Measurements from ENCODE around the gene CDCA3. TPM values are rescaled to one million over a fixed set of nuclear protein-coding genes. Genes with fewer than 3 reads are reported as not detected.

The CDCA3 gene
- total RNA-seq, 2 experiments from 2014 or later = 151 to 222 TPM

DNA sequence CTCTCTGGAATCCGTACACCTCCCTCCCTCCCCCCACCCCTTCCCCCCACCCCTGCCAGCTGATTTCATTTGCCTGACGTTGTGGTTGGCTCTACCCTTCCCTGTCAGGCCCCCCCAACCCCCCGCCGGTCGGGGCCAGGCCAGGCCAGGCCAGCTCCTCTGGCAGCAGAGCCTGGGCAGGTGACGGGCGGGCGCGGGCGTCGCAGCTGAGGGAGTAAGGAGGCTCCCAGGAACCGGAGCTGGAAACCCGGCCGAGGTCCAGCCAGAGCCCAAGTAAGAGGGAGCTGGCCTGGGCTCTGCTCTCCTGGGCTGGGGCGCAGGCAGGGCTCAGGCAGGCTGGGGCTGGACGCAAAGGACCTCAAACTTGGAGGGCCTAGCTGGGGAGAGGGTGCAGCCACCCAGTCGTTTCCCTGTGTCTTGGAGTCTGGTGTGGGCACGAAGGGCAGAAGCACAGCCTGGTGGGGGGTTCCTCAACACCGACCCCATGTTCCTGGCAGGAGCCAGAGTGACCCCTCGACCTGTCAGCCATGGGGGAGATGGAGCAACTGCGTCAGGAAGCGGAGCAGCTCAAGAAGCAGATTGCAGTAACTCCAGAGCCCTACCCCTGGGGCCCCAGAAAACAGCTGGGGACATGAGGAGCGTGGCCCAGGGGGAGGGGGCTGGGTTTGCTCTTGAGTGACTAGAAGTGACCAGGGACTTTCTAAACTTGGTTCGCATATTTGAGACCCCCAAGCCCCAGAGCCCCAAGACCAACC lies 10.1 kb downstream of the CDCA3 start, which contains the start of gene GNB3:
TSS of gene GNB3 (plus strand) at position 165 of the 755 bp plus-strand sequence. CDS start at position 528, 363 bp downstream.
- peak; percentile 39 for DNase-seq (ENCODE audit: low spot score)
- H3K79me2 ChIP-seq (ENCODE audit: insufficient read depth, low read depth, low read length) = no peaks in the 10 kb centered on the region
- H3K27ac ChIP-seq (ENCODE audit: low read depth, low read length, poor library complexity, severe bottlenecking) = peak within 1 kb of the TSS; percentile 92
- TF ChIP-seq EZH2phosphoT487 (IDR thresholded peaks at IDR 0.05; ENCODE audit: borderline replicate concordance, low read depth, low read length) = no peak
- no peak within 1 kb of the TSS for H2AFZ ChIP-seq (ENCODE audit: low read length)
- peaks cover 15% of the 10 kb centered on the region for H3K36me3 ChIP-seq (ENCODE audit: insufficient read depth, low read length)
- peaks cover 55% of the 10 kb centered on the region for H3K4me1 ChIP-seq (ENCODE audit: insufficient read depth, low read length, poor library complexity, severe bottlenecking)
- H3K9me3 ChIP-seq (ENCODE audit: low read length) = no peaks in the 10 kb centered on the region
- H3K9me2 ChIP-seq (ENCODE audit: insufficient read depth, low read length) = no peaks in the 10 kb centered on the region
- intact Hi-C loops (cut with micrococcal nuclease; ENCODE audit: unreplicated experiment) = loop anchor here (1.0 kb wide), 1 partner anchor 27 kb away; no protein-coding TSS in a partner anchor
- peak within 1 kb of the TSS; percentile 81 for H3K4me2 ChIP-seq (ENCODE audit: low read length)
- no TSS peak for BruUV-seq (replicated peaks)
- ChIA-PET POLR2A (interaction anchor here (0.6 to 4.4 kb wide), 11 partner anchors 7 to 307 kb away, joined by 3 to 101 read pairs (median 6); partner anchors contain the start of genes CDCA3, COPS7A, GAPDH and LRRC23), CTCF (ENCODE audit: unreplicated experiment) (interaction anchor here (1.1 to 3.2 kb wide), 4 partner anchors 11 to 88 kb away, joined by 5 to 14 read pairs (median 8); partner anchors contain the start of genes CDCA3, MLF2, SPSB2 and USP5)
- no peaks in the 10 kb centered on the region for H4K20me1 ChIP-seq (ENCODE audit: insufficient read depth, low read length)
- H3K4me3 ChIP-seq (ENCODE audit: low read depth, low read length, poor library complexity, severe bottlenecking) = peak within 1 kb of the TSS; percentile 57

DNA sequence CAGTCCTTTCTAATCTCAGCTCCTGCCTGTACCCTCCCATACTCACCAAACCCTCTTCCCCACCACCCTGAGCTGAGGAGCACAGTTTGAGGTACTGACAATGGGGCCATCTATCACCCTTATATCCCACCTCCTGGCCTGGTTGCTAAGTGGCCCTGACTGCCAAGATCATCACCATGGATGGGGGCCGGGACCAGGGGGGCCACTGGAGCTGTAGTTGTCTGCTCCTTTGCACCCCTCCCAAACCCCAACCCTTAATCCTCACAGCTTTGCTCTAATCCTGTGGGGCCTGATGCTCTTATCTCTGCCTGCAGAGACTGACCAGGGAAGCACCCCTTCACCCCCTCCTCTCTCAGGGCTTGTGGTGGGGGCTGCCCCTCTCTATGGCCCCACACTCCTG lies 10.8 kb downstream of the CDCA3 start:
- Histone ChIP-seq H3K9me2 (ENCODE audit: insufficient read depth, low read length) (no peaks in the 10 kb centered on the region), H3K4me1 (ENCODE audit: insufficient read depth, low read length, poor library complexity, severe bottlenecking) (peaks cover 55% of the 10 kb centered on the region), H3K79me2 (ENCODE audit: insufficient read depth, low read depth, low read length) (no peaks in the 10 kb centered on the region), H4K20me1 (ENCODE audit: insufficient read depth, low read length) (no peaks in the 10 kb centered on the region), H3K4me2 (ENCODE audit: low read length) (peak overlapping the region; percentile 81), H3K4me3 (ENCODE audit: low read depth, low read length, poor library complexity, severe bottlenecking) (peak overlapping the region; percentile 57), H3K9me3 (ENCODE audit: low read length) (no peaks in the 10 kb centered on the region), H3K27ac (ENCODE audit: low read depth, low read length, poor library complexity, severe bottlenecking) (peak overlapping the region; percentile 92), H3K36me3 (ENCODE audit: insufficient read depth, low read length) (peaks cover 11% of the 10 kb centered on the region), H2AFZ (ENCODE audit: low read length) (no peak overlapping the region)
- intact Hi-C loops (cut with micrococcal nuclease; ENCODE audit: unreplicated experiment) = loop anchor here (1.0 kb wide), 1 partner anchor 28 kb away; no protein-coding TSS in a partner anchor
- TF ChIP-seq, protein P1, sequence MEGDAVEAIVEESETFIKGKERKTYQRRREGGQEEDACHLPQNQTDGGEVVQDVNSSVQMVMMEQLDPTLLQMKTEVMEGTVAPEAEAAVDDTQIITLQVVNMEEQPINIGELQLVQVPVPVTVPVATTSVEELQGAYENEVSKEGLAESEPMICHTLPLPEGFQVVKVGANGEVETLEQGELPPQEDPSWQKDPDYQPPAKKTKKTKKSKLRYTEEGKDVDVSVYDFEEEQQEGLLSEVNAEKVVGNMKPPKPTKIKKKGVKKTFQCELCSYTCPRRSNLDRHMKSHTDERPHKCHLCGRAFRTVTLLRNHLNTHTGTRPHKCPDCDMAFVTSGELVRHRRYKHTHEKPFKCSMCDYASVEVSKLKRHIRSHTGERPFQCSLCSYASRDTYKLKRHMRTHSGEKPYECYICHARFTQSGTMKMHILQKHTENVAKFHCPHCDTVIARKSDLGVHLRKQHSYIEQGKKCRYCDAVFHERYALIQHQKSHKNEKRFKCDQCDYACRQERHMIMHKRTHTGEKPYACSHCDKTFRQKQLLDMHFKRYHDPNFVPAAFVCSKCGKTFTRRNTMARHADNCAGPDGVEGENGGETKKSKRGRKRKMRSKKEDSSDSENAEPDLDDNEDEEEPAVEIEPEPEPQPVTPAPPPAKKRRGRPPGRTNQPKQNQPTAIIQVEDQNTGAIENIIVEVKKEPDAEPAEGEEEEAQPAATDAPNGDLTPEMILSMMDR (conservative IDR thresholded peaks at IDR 0.05; ENCODE audit: low read length) = no peak
- no peak for TF ChIP-seq EZH2phosphoT487 (IDR thresholded peaks at IDR 0.05; ENCODE audit: borderline replicate concordance, low read depth, low read length)
- ChIA-PET CTCF (ENCODE audit: unreplicated experiment) (interaction anchor here (0.9 to 2.6 kb wide), 6 partner anchors 10 to 129 kb away, joined by 4 to 8 read pairs (median 6); partner anchors contain the start of genes MLF2 and SPSB2), POLR2A (interaction anchor here (0.5 to 4.4 kb wide), 16 partner anchors 8 to 306 kb away, joined by 3 to 101 read pairs (median 5); partner anchors contain the start of genes CDCA3, COPS7A, GAPDH and LRRC23)
- no peak for DNase-seq (ENCODE audit: low spot score)
- no TSS peak for BruUV-seq (replicated peaks)

DNA sequence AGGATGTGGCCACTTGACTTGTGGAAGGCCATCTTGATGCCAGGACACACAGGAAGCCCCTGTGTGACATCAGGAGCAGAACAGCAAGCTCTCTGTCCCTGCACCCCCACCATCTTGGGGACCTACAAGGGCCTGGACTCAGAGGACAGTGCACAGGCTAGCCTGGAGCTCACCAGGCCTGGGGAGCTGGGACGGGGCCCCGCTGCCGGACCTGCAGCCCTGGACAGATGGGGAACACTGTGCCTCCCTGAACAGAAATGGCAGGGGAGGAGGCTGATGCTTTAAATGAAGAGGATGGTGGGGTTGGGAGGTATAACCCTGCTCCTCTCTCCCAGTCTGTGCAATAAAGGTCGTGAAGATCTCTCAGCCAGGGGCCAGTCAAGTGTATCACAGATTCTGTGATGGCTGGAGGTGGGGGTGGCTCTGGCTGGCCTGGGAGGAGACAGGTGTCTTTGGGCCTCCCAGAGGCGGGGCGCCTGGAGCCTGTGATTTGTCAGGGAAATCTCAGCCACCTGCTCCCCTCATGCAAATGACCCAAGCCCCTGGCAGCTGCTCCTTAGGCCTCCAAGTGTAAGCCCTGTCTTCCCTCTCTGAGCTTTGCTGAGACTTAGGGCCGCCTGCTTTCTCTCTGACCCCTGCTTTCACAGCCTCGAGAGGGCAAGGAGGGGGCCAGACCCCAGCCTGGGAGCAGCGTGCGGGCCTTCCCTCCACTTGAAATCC lies 11.4 kb downstream of the CDCA3 start:
- CTCF ChIA-PET (ENCODE audit: unreplicated experiment) = interaction anchor here (0.9 to 2.6 kb wide), 7 partner anchors 9 to 129 kb away, joined by 3 to 8 read pairs (median 5); partner anchors contain the start of genes MLF2 and SPSB2
- POLR2A ChIA-PET = interaction anchor here (0.5 to 4.4 kb wide), 16 partner anchors 9 to 306 kb away, joined by 3 to 101 read pairs (median 5); partner anchors contain the start of genes CDCA3, COPS7A, GAPDH and MLF2

More for the DNA sequence above, 11.4 kb downstream of the CDCA3 start:
- H3K9me3 ChIP-seq (ENCODE audit: low read length) = no peaks in the 10 kb centered on the region
- no TSS peak for BruUV-seq (replicated peaks)
- no peaks in the 10 kb centered on the region for H3K9me2 ChIP-seq (ENCODE audit: insufficient read depth, low read length)
- H2AFZ ChIP-seq (ENCODE audit: low read length) = 0 out of 2 replicates have a peak overlapping the region, but pooled peaks have one; percentile 2
- intact Hi-C loops (cut with micrococcal nuclease; ENCODE audit: unreplicated experiment) = loop anchor here (1.0 kb wide), 1 partner anchor 29 kb away; no protein-coding TSS in a partner anchor
- H3K27ac ChIP-seq (ENCODE audit: low read depth, low read length, poor library complexity, severe bottlenecking) = peak overlapping the region; percentile 92
- no peak for TF ChIP-seq EZH2phosphoT487 (IDR thresholded peaks at IDR 0.05; ENCODE audit: borderline replicate concordance, low read depth, low read length)
- TF ChIP-seq, protein P1 (conservative IDR thresholded peaks at IDR 0.05; ENCODE audit: low read length) = no peak
- peak; percentile 97 for DNase-seq (ENCODE audit: low spot score)
- no peaks in the 10 kb centered on the region for H3K79me2 ChIP-seq (ENCODE audit: insufficient read depth, low read depth, low read length)
- H4K20me1 ChIP-seq (ENCODE audit: insufficient read depth, low read length) = no peaks in the 10 kb centered on the region
- peak overlapping the region; percentile 81 for H3K4me2 ChIP-seq (ENCODE audit: low read length)
- H3K4me1 ChIP-seq (ENCODE audit: insufficient read depth, low read length, poor library complexity, severe bottlenecking) = peaks cover 55% of the 10 kb centered on the region
- peaks cover 5% of the 10 kb centered on the region for H3K36me3 ChIP-seq (ENCODE audit: insufficient read depth, low read length)
- H3K4me3 ChIP-seq (ENCODE audit: low read depth, low read length, poor library complexity, severe bottlenecking) = peak overlapping the region; percentile 57

Measured in OCI-LY7 (cell line).